GM23338 (cell line): Measurements from ENCODE around the gene PALLD.

Experiments used
- CREB1 ChIP-seq: fragments of 250-450 bp; sonication (Bioruptor Pico); IDR thresholded peaks from 2 replicates; pipeline ENCODE4 v1.5.0; 2020; ENCODE audit warnings: low read depth, mild to moderate bottlenecking, moderate library complexity
- EZH2 ChIP-seq: fragments of 200-600 bp; sonication (generic); IDR thresholded peaks from one replicate; pipeline ENCODE4 v1.8.0; 2017; ENCODE audit warnings: antibody characterized with exemption, mild to moderate bottlenecking, low read depth; ENCODE audit not compliant: unreplicated experiment
- EZH2phosphoT487 ChIP-seq: fragments of 200-600 bp; sonication (generic); IDR thresholded peaks from one replicate; pipeline ENCODE4 v1.8.1; 2018; ENCODE audit warnings: antibody characterized with exemption; ENCODE audit not compliant: unreplicated experiment
- JUNB ChIP-seq: IDR thresholded peaks from one replicate; pipeline ENCODE4 v1.6.1; 2016; ENCODE audit warnings: antibody characterized with exemption; ENCODE audit not compliant: unreplicated experiment
- POLR2AphosphoS5 ChIP-seq: IDR thresholded peaks from 2 replicates; pipeline ENCODE4 v1.6.1; 2016; ENCODE audit warnings: antibody characterized with exemption, low read depth
- STAT1 ChIP-seq: IDR thresholded peaks from one replicate; pipeline ENCODE4 v1.6.1; 2016; ENCODE audit warnings: antibody characterized with exemption; ENCODE audit not compliant: unreplicated experiment
- ZNF114 ChIP-seq: fragments of 250-450 bp; sonication (Bioruptor Pico); IDR thresholded peaks from 2 replicates; pipeline ENCODE4 v1.5.0; 2020; ENCODE audit warnings: mild to moderate bottlenecking, moderate library complexity
- TF ChIP-seq, protein P1 (sequence below), 2 experiments: fragments of 200-600 bp in 1 of 2; sonication (generic) in 1 of 2; conservative IDR thresholded peaks; 2 replicates each; pipeline versions ENCODE4 v1.5.1 to v1.6.1; 2016 to 2017; ENCODE audit warnings: antibody characterized with exemption in 2 of 2, low read depth in 2 of 2, mild to moderate bottlenecking in 2 of 2, moderate library complexity in 1 of 2
- TF ChIP-seq, protein P2 (sequence below): IDR thresholded peaks from one replicate; pipeline ENCODE4 v1.6.1; 2018; ENCODE audit warnings: antibody characterized with exemption; ENCODE audit not compliant: unreplicated experiment
- TF ChIP-seq, protein P3 (sequence below): IDR thresholded peaks from 2 replicates; pipeline ENCODE4 v1.6.1; 2016; ENCODE audit warnings: antibody characterized with exemption

DNA sequence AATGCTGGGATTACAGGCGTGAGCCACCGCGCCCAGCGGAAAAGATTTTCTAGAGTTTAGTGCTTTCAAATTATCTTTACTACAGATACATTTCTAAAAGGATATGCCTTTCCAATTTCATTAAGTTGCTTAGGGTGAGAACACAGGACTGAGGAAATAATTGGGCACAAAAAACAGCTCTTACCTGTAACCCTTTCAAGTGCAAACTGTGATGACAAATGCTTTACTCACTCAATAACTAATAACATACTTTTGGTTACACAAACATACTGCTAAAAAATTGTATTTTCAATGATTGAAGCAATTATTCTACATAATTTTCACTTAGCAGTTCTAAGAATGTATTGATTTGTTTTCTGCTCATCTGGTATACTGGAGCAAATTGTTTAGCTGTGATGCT is 40.2 kb downstream of the PALLD start:
- TF ChIP-seq, protein P1, sequence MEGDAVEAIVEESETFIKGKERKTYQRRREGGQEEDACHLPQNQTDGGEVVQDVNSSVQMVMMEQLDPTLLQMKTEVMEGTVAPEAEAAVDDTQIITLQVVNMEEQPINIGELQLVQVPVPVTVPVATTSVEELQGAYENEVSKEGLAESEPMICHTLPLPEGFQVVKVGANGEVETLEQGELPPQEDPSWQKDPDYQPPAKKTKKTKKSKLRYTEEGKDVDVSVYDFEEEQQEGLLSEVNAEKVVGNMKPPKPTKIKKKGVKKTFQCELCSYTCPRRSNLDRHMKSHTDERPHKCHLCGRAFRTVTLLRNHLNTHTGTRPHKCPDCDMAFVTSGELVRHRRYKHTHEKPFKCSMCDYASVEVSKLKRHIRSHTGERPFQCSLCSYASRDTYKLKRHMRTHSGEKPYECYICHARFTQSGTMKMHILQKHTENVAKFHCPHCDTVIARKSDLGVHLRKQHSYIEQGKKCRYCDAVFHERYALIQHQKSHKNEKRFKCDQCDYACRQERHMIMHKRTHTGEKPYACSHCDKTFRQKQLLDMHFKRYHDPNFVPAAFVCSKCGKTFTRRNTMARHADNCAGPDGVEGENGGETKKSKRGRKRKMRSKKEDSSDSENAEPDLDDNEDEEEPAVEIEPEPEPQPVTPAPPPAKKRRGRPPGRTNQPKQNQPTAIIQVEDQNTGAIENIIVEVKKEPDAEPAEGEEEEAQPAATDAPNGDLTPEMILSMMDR (conservative IDR thresholded peaks at IDR 0.05; ENCODE audit: low read depth in 2 of 2), result no peak
- TF ChIP-seq, protein P2, sequence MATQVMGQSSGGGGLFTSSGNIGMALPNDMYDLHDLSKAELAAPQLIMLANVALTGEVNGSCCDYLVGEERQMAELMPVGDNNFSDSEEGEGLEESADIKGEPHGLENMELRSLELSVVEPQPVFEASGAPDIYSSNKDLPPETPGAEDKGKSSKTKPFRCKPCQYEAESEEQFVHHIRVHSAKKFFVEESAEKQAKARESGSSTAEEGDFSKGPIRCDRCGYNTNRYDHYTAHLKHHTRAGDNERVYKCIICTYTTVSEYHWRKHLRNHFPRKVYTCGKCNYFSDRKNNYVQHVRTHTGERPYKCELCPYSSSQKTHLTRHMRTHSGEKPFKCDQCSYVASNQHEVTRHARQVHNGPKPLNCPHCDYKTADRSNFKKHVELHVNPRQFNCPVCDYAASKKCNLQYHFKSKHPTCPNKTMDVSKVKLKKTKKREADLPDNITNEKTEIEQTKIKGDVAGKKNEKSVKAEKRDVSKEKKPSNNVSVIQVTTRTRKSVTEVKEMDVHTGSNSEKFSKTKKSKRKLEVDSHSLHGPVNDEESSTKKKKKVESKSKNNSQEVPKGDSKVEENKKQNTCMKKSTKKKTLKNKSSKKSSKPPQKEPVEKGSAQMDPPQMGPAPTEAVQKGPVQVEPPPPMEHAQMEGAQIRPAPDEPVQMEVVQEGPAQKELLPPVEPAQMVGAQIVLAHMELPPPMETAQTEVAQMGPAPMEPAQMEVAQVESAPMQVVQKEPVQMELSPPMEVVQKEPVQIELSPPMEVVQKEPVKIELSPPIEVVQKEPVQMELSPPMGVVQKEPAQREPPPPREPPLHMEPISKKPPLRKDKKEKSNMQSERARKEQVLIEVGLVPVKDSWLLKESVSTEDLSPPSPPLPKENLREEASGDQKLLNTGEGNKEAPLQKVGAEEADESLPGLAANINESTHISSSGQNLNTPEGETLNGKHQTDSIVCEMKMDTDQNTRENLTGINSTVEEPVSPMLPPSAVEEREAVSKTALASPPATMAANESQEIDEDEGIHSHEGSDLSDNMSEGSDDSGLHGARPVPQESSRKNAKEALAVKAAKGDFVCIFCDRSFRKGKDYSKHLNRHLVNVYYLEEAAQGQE, result no peak
- no peak for TF ChIP-seq EZH2
- TF ChIP-seq POLR2AphosphoS5, result no peak
- no peak for TF ChIP-seq EZH2phosphoT487
- no peak for TF ChIP-seq STAT1
- no peak for TF ChIP-seq CREB1 (CRISPR knock-in tag)
- TF ChIP-seq JUNB, result no peak
- no peak for TF ChIP-seq ZNF114 (CRISPR knock-in tag)
- TF ChIP-seq, protein P3, sequence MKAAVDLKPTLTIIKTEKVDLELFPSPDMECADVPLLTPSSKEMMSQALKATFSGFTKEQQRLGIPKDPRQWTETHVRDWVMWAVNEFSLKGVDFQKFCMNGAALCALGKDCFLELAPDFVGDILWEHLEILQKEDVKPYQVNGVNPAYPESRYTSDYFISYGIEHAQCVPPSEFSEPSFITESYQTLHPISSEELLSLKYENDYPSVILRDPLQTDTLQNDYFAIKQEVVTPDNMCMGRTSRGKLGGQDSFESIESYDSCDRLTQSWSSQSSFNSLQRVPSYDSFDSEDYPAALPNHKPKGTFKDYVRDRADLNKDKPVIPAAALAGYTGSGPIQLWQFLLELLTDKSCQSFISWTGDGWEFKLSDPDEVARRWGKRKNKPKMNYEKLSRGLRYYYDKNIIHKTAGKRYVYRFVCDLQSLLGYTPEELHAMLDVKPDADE, result no peak
